Esophagus (tissue), 2 donors: ENCODE data around the gene MACROH2A1. TPM values are rescaled to one million over a fixed set of nuclear protein-coding genes. Genes with fewer than 3 reads are reported as not detected.

Experiments used
- H3K27ac ChIP-seq, 2 donors: one replicate each; pipeline ENCODE4 v1.5.1; 2013; ENCODE audit warnings: low read depth in 2 of 2, mild to moderate bottlenecking in 2 of 2, inconsistent platforms in 1 of 2, low read length in 1 of 2, moderate library complexity in 1 of 2
- H3K27me3 ChIP-seq, 2 donors: one replicate each; pipeline ENCODE4 v1.6.1; 2013; ENCODE audit warnings: low read length in 2 of 2, control low read depth in 1 of 2, mild to moderate bottlenecking in 1 of 2; ENCODE audit not compliant: insufficient read depth in 2 of 2, control insufficient read depth in 1 of 2
- H3K36me3 ChIP-seq, 2 donors: one replicate each; pipeline ENCODE4 v1.6.1; 2013; ENCODE audit warnings: low read length in 1 of 2; ENCODE audit not compliant: control insufficient read depth in 2 of 2, insufficient read depth in 2 of 2
- H3K4me1 ChIP-seq, 2 donors: one replicate each; pipeline ENCODE4 v1.6.1; 2013; ENCODE audit warnings: low read length in 1 of 2; ENCODE audit not compliant: control insufficient read depth in 2 of 2, insufficient read depth in 2 of 2
- H3K4me3 ChIP-seq, 2 donors: one replicate each; pipeline ENCODE4 v1.5.1; 2013; ENCODE audit warnings: low read length in 2 of 2, mild to moderate bottlenecking in 2 of 2, low read depth in 1 of 2, moderate library complexity in 1 of 2
- H3K9me3 ChIP-seq, 2 donors: one replicate each; pipeline ENCODE4 v1.6.1; 2013; ENCODE audit warnings: mild to moderate bottlenecking in 2 of 2, low read depth in 1 of 2, low read length in 1 of 2, moderate library complexity in 1 of 2; ENCODE audit not compliant: control insufficient read depth in 2 of 2, insufficient read depth in 1 of 2
- WGBS, 2 donors: extraction: QIAGEN DNeasy Blood & Tissue Kit; methylation state at CpG; one replicate each; pipeline ENCODE4 v1.1.7; 2013; 5-methylcytosine and 5-hydroxymethylcytosine counted together
- polyA plus RNA-seq, 2 donors: library from polyadenylated mRNA; stranded (reverse); fragments of 200-250 nt; gene quantifications; one replicate each; pipeline ENCODE4 v1.2.3, GENCODE V29; 2013
- donor health status: healthy with polysubstance abuse.
- donor health status: Bipolar disorder and iron deficiency.

The MACROH2A1 gene
- polyA plus RNA-seq, 2 donors = 210 to 233 TPM

DNA sequence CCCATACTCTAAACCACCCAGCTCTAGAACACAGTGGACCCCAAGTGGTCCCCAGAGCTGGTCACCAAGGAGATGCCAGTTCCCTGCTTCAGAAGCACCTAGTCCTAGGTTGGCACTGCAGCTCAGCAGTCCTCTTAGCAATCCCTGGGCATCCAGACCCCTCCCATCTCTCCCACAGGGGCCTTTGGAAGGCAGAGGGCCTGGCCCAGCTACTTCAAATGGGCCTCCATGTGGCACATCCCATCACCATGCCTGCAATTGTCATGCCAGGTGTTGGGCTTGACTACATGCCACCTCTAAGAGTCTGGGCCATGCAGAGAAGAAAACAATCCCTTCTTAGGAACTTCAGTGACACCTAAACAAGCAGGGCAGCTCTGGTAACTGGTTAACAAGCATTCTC is 14.1 kb downstream of the MACROH2A1 start:
- H3K36me3 ChIP-seq = peaks cover 17 to 36% of the 10 kb centered on the region in 2 donors
- no peak overlapping the region for H3K4me3 ChIP-seq
- H3K9me3 ChIP-seq = peaks cover 0 to 2% of the 10 kb centered on the region in 2 donors
- no peaks in the 10 kb centered on the region for H3K27me3 ChIP-seq
- peaks cover 0 to 32% of the 10 kb centered on the region in 2 donors for H3K4me1 ChIP-seq
- H3K27ac ChIP-seq = peak overlapping the region in 1 of 2 donors; percentile 82

DNA sequence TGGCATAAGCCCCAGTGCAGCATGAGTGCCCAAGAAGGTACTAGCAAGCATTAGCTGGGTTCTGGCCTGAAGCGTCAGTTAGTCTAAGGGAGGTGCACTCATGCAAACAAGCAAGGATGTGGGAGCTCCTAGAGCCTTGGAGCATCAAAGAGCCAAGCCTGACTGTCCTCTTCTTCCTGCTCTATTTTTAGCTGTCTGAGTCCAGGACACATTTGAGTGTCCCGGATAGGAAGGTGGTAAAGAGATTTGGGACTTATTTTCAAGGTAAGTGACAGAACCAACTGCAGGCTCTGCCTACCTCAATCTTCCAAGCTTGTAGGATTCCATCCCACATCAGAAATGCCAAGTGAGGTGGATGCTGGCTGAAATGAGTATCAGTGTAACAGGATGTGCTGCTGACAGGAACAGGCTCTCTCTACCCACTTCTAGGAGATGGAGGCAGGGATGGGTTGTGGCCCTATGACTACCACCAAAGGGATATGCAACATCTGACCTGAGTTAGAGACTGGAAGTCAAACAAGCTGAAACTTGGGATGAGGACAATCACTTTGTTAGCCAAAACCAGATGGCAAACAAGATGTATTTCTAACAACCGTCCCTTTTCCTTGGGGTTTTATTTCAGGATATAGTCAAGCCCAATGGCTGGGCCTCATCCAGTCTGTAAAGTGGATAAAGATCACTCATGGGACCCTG is 15.1 kb downstream of the MACROH2A1 start:
- H3K4me3 ChIP-seq = no peak overlapping the region
- H3K27ac ChIP-seq = no peak overlapping the region
- no peaks in the 10 kb centered on the region for H3K27me3 ChIP-seq
- WGBS, 2 donors = 80 to 86% methylated on average over 3 of the region's 3 CpGs
- H3K36me3 ChIP-seq = peaks cover 17 to 34% of the 10 kb centered on the region in 2 donors
- H3K4me1 ChIP-seq = peaks cover 0 to 33% of the 10 kb centered on the region in 2 donors
- peaks cover 0 to 2% of the 10 kb centered on the region in 2 donors for H3K9me3 ChIP-seq

DNA sequence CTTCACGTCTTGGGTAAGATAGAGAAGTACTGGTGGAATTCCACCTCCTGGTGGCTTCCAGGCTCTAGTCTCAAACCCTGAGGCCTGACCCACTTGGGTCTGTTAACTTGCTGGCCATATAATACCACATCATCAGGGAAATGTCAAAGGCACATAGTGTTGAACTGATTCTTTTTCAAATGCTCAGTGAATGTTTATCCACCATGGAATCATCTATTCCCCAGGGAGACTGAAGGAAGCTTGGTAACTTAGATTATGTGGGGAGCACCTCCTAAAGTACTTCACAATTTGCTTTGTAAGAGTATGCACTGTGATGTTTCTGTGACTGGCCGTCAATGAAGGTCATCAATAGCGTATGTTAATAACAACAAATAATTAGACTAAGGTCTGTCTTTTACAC is 16.1 kb downstream of the MACROH2A1 start:
- no peak overlapping the region for H3K4me3 ChIP-seq
- 88 to 93% methylated on average over 3 of the region's 3 CpGs for WGBS, 2 donors
- no peak overlapping the region for H3K27ac ChIP-seq
- H3K9me3 ChIP-seq = peaks cover 0 to 2% of the 10 kb centered on the region in 2 donors
- peaks cover 2 to 38% of the 10 kb centered on the region in 2 donors for H3K4me1 ChIP-seq
- H3K36me3 ChIP-seq = peaks cover 17 to 35% of the 10 kb centered on the region in 2 donors
- no peaks in the 10 kb centered on the region for H3K27me3 ChIP-seq

DNA sequence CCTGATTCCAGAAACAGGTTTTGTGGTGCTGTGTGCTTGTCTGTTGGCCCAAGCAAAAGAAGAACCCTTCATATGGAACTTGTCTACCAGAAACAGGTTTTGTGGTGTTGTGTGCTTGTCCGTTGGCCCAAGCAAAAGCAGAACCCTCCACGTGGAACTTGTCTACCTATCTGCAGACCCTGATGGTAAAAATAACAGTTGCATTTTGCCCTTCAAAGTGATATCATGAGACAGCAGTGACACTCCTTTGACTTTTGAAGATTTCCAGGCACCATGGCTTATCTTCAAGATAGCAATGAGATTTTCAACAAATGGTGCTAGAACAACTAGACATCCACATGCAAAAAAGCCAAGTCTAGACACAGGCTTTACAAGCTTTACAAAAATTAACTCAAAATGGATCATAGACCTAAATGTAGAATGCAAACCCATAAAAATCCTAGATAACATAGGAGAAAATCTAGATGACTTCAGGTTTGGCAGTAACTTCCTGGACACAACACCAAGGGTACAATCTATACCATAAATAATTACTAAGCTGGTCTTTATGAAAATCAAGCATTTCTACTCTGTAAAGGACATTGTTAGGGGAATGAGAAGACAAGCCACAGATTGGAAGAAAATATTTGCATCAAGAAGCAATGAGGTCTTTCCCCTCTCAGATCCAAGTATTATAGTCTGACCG is 16.8 kb downstream of the MACROH2A1 start:
- Histone ChIP-seq H3K27me3 (no peaks in the 10 kb centered on the region), H3K27ac (no peak overlapping the region), H3K36me3 (peaks cover 17 to 38% of the 10 kb centered on the region in 2 donors), H3K4me1 (peaks cover 3 to 35% of the 10 kb centered on the region in 2 donors), H3K4me3 (no peak overlapping the region), H3K9me3 (peaks cover 0 to 2% of the 10 kb centered on the region in 2 donors)
- 84 to 88% methylated on average over 3 of the region's 3 CpGs for WGBS, 2 donors

DNA sequence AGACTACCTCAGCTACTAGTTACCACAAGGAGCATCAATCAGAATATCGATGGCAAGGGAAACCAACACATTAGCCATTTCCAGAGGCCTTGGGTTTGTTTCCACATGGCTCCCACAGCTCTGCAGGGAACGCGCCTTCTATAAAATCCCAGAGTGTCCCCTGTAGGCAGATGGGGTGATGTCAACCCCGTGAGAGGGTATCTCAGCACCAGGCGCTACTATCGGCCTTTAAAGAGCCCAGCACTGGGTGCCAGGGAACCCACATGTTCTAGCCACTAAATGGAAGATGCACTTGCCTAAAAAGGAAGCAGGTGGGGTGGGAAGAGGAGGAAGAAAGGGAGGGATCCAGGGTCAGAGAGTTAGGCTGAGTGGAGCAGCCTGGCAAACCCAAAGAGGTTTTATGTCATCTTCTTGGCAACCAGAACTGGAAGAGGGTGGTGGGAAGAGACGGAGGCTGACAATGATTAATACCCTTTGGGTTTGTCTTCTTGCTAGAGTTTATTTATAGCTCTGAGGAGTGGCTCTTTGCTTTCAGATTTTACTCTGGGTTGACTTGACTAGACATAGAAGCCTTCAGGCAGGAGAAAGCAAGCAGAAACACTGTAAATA is 19.9 kb downstream of the MACROH2A1 start:
- Histone ChIP-seq H3K27me3 (no peaks in the 10 kb centered on the region), H3K4me1 (peaks cover 3 to 15% of the 10 kb centered on the region in 2 donors), H3K36me3 (peaks cover 10 to 32% of the 10 kb centered on the region in 2 donors), H3K9me3 (no peaks in the 10 kb centered on the region), H3K4me3 (no peak overlapping the region), H3K27ac (peak overlapping the region in 1 of 2 donors; percentile 30)
- WGBS, 2 donors = 63 to 70% methylated on average over 7 of the region's 7 CpGs

DNA sequence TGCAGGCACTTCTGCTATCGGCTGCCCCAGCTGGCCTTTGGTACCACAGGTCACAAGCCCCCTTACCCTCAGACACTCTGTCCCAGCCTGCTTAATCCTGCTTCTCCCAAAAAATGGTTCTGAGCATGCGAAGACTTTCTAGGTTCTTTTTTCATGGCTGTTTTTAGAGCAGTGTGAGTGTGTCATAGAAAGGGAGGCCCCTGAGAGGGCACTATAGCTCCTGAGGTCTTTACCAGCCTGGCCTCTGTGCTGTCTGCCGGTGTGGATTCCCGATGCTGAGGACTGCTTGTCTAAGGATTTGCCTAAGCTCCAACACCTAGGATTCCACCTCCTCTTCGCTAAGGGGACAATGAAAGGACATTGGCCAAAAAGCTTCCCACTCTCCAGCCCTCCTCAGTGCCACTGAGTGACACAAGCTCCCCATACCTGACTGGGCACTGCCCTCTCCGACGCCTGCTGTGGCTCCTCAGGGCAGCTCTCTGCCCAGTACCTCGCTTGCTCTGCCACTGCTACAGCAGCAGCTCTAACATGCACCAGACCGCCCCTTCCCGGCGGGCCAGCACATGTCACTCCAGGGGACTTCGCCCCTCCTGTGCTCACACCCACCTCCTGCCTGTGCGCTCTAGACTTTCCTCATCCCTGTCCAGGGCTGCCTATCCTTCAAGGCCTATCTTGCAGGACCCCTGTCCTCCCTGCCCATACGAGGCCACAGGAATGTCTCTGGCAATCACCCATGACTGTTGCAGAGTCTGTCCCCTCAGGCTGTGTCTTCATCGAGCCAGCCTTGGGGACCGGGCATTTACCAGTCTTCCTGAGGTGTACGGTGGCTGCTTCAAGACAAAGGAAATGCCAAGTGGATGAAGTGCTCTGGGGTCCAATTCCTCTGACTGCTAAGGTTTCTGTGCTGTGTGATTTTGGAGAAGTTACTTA is 21.0 kb downstream of the MACROH2A1 start:
- Histone ChIP-seq H3K27me3 (no peaks in the 10 kb centered on the region), H3K36me3 (peaks cover 5 to 30% of the 10 kb centered on the region in 2 donors), H3K4me1 (peaks cover 3 to 15% of the 10 kb centered on the region in 2 donors), H3K27ac (no peak overlapping the region), H3K4me3 (no peak overlapping the region), H3K9me3 (no peaks in the 10 kb centered on the region)
- WGBS, 2 donors = 65 to 69% methylated on average over 17 of the region's 17 CpGs

DNA sequence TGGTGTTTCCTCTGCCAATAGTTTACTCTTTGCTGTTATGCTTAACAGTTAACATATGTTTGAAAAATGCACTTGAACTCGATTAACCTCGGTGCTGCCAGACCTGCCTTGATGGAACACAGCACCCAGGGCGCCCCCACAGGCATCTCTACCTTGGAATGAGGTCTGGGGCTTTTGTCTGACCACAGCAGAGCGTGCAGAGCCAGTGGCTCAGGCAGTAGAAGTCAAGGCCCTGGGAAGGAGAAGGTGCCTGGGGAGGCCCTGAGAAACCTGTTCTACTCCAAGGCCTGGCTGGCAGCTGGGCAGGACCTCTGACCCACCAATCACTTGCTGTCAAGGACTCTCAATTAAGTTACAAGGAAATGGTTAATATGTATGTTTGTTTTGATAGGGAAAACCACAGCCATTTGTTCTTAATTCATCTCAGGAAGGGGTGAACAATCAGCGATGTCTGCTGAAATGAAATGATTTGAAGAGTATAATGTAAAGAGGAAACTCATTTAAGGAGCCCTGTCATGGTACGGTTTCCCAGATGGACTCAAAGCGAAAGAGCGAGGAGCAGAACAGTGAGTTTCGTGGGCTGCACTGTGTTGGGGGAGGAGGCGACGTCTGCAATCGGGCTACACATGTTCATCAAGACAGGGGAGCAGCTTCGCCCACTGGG is 21.9 kb downstream of the MACROH2A1 start:
- peaks cover 7 to 23% of the 10 kb centered on the region in 2 donors for H3K4me1 ChIP-seq
- no peaks in the 10 kb centered on the region for H3K27me3 ChIP-seq
- H3K36me3 ChIP-seq = peaks cover 5 to 33% of the 10 kb centered on the region in 2 donors
- H3K27ac ChIP-seq = peak overlapping the region in 1 of 2 donors; percentile 37
- H3K9me3 ChIP-seq = no peaks in the 10 kb centered on the region
- 59 to 66% methylated on average over 13 of the region's 13 CpGs for WGBS, 2 donors
- H3K4me3 ChIP-seq = no peak overlapping the region

DNA sequence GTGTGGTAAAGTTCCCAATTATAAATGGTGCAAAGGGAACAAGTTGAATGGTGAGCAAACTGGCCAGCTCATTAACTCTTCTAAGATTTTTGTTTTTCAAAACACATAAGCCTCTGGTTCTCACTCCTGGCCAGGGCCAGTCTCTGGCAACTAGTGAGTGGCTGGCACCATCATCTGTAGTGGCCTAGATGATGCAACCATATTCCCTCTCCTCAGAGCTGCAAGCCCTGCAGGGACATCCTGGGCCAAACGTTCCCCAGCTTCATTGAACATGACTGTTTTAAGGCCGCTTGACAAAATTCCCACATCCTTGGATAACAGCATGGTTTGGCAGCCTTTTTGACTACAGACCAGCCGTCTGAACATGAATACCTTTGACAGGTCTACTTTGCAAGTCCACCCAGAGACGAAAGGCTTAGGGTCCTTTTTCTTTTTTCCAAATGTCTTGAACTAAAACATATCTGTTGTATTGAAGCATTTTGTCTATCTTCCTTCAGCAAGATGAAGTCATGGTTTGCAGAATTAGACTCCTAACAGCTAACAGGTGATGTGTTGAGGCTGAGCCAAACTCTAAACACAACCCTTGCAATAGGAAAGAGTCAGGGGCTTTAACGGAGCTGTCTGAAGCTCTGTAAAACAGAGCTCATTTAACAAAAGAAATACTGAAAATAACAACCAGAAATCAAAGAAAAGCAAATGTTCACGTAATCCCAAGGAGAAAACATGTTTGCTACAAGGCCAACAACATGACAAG is 23.8 kb downstream of the MACROH2A1 start:
- peaks cover 7 to 23% of the 10 kb centered on the region in 2 donors for H3K4me1 ChIP-seq
- H3K27me3 ChIP-seq = no peaks in the 10 kb centered on the region
- H3K27ac ChIP-seq = no peak overlapping the region
- H3K4me3 ChIP-seq = no peak overlapping the region
- no peaks in the 10 kb centered on the region for H3K9me3 ChIP-seq
- WGBS, 2 donors = 66 to 67% methylated on average over 6 of the region's 6 CpGs
- peaks cover 3 to 35% of the 10 kb centered on the region in 2 donors for H3K36me3 ChIP-seq
